22Rv1 (cell line): ENCODE data around the gene LSM5.

Experiments used
- CTCF ChIP-seq: fragments of 450-650 bp; IDR thresholded peaks from 2 replicates; pipeline ENCODE4 v1.5.1; 2017; ENCODE audit warnings: mild to moderate bottlenecking
- ZFX ChIP-seq: fragments of 450-650 bp; IDR thresholded peaks from 2 replicates; pipeline ENCODE4 v1.6.1; 2017; ENCODE audit warnings: antibody characterized with exemption, borderline replicate concordance

GRCh38 chr7:32537760-32538159 lies 47.6 kb upstream of the LSM5 start:
- TF ChIP-seq CTCF (no peak), ZFX (no peak)
